GM12801 (cell line): Measurements from ENCODE around the gene SPNS2.

Source experiments
- CTCF ChIP-seq: IDR thresholded peaks from one replicate; pipeline ENCODE4 v1.5.1; 2011; ENCODE audit warnings: control low read depth; ENCODE audit not compliant: insufficient read length; ENCODE audit errors: extremely low read depth

Gene SPNS2

GRCh38 chr17:4559966-4560365 is 61.3 kb downstream of the SPNS2 start:
- no peak for TF ChIP-seq CTCF

- no peak for TF ChIP-seq CTCF
These were observed 61.7 kb downstream of the SPNS2 start, which contains the start of gene GGT6 for GRCh38 chr17:4560421-4560820. TSS of gene GGT6 (minus strand) at chr17:4560577. CDS start at chr17:4560521, 56 bp downstream.

- no peak for TF ChIP-seq CTCF
These were observed 62.2 kb downstream of the SPNS2 start for GRCh38 chr17:4560837-4561256.

- no peak for TF ChIP-seq CTCF
These were observed 63.6 kb downstream of the SPNS2 start for GRCh38 chr17:4562015-4562969.

GRCh38 chr17:4565209-4566141 is 66.8 kb downstream of the SPNS2 start:
- no peak for TF ChIP-seq CTCF

GRCh38 chr17:4566785-4567184 is 68.1 kb downstream of the SPNS2 start:
- no peak for TF ChIP-seq CTCF

- TF ChIP-seq CTCF: no peak
These were observed 70.9 kb downstream of the SPNS2 start for GRCh38 chr17:4569591-4569990.
